Activated naive CD8-positive, alpha-beta T cell treated with anti-CD3 and anti-CD28 coated beads, Interleukin-2, amount 50 U/mL, for 16 hours (primary cell): Measurements from ENCODE around the gene SGTB.
"Not testable (repeated sequence)": the region's sequence is repeated elsewhere in the genome, so short reads cannot be mapped to it uniquely, and the experiment has no call there.

Experiments used
- DNase-seq: peaks from one replicate; pipeline ENCODE4 v3.0.0-alpha.2; 2020; ENCODE audit warnings: low read depth, low spot score

The SGTB gene

DNA sequence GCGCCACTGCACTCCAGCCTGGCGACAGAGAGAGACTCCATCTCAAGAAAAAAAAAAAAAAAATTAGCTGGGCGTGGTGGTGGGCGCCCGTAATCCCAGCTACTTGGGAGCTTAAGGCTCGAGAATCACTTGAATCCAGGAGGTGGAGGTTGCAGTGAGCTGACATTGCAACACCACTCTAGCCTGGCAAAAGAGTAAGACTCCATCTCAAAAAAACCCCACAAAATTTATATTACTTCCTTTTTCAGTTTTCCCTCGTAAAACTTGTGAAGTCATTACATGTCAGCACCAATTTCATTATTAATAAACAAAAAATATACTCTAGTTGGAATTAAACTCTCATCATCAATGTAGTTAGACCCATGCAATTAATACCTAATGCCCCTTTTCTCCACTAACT is 53.2 kb downstream of the SGTB start:
- DNase-seq = no peak

GRCh38 chr5:65663804-65664521 is 57.9 kb downstream of the SGTB start:
- no peak for DNase-seq

- no peak for DNase-seq
Measured at GRCh38 chr5:65654713-65655112, 67.2 kb downstream of the SGTB start.

- DNase-seq = no peak
Measured at GRCh38 chr5:65651144-65651543, 70.8 kb downstream of the SGTB start.

DNA sequence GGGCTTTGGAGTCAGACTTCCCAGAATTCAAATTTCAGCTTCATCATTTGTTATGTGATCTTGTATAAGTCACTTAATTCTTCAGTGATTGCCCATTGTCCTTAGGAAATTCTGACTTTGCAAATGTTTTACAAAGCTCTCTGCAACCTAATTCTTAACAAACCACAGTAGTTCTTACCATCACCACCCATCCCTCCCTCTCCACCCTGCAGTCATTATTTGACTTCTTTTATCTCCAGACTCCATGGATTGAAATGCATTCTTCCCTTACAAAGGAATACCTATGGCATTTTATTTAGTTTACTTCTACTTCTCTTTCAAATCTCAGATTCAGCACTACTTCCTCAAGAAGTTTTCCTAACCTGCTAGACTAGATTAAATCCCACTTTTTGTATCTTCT is 74.0 kb downstream of the SGTB start:
- no peak for DNase-seq

DNA sequence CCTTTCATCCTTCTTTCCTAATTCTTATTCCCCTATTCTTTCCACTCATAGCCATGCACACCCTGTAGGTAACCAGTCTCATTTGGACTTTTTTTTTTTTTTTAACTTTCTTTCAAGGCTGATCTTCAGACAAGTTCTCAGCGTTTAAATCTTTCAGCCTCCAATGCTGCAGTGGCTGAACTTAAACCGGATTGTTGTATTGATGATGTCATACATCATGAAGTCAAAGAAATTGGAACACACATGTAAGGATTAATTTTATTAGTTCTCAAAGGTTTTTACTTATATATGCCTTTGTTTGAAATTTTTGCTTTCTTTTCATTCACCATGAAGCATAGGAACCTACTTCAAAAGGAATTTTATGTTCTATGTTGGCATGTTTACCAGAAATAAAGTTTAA is 75.0 kb downstream of the SGTB start:
- no peak for DNase-seq

GRCh38 chr5:65640240-65640639 is 81.7 kb downstream of the SGTB start:
- DNase-seq = no peak

DNA sequence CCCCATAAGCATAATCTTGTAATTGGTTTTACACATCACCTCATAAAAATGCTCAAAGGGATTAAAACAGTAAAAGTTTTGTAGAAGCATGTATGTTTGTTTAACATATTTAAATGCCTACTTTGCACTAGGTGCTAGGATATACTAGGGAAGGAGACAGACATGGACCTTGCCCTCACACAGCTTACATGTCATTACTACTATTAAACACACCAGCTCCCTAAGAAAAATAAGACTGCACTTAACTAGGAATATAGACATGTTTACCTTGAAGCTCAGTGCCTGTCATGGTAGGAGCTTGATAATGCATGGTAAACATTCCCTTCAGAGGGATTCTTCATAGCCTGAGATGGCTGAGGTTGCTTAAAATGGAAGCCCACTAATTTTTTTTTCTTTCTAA is 90.9 kb downstream of the SGTB start:
- DNase-seq = no peak

DNA sequence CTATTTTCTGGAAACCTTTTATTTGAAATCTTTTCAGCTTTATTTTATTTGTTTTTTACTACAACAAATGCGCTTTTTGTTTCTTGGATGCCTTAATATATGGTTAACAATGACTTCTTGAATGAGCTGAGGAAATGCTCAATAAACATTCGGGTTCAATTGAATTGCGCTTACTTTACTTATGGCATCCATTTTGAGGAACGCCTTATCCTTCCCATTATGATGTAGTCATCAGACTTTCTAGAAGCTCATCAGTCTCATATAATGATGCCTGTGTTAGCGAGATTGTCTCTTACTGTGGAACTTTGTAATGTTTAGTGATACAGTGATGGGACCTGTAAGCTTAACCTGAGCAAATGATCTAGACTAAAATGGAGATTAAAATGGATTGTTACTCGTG is 96.2 kb downstream of the SGTB start:
- no peak for DNase-seq

DNA sequence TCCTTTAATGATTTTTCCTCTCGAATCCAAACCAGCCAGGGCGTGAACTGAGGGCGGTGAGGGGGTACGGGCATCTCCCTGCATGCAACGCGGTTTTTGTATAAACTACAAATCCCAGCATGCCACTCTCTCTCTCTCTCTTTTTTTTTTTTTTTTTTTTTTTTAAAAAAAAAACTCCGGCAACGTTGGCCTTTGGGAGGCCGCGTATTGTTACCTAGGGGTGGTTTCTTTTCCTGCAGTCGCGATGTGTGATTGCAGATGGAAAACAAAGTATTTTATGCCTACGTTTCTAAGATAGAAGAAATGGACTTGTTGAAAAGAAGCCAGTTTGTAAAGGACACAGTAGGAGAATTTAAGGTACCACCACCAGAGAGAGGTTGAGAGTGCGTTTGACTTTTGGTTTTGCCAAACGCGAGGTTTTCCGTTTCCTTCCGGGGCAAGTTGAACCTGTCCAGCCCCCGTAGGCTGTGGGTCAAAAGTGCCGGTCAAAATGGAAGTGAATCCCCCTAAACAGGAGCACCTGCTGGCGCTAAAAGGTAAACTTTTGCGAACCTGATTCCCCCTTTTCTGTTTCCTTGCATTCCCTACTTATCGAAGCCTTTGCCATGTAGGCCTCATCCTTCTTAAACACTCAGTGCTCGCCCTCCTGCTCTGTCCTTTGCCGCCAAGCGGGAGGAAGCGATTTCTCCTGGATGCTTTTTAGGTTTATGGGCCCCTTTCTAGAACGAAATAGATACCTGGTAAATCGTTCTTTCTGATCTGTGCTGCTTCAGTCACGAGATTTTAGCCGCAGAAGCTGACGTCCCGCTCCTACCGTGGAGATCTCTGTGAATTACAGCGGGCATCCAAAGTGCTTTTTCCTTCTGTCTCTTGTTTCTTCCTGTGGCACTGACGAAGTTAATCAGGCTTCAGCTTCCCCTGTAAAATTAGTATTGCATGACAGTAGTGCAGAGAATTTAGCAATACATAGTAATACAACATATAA is 97.0 kb downstream of the SGTB start, which contains the start of the genes SHLD3 and TRAPPC13:
Gene SHLD3, plus strand, starts transcription at position 457 of the 985 bp plus-strand sequence. CDS start 4,561 bp downstream, outside the sequence.
Gene TRAPPC13, plus strand, starts transcription at position 457 of the 985 bp plus-strand sequence. Its CDS starts 34 bp downstream, at position 491.
- peak; percentile 48 for DNase-seq

DNA sequence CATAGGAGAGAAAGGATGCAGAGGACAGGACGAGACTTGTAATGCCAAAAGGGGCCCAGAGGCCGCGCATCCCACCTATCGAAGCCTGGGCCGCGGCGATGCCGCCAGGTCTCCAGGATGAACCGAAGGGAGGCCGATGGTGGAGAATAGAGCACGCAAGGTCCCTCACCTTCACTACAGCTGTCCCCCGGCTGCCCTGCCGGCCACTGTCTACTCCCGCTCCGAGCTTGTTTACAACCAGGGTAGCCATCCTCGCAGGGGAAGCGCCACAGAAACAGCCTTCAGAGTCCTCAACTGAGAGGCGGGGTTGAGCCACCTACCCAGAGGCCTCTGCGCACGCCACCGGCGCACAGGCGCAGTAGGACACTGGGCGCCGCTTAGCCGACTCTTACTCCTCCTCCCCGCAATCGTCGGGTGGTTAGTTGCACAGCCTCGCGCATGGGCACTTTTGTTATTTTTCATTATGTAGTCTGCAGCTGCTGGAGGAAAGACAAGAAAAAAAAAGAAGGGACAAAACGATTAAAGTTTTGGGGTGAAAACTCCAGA is 97.8 kb downstream of the SGTB start, which contains the start of gene TRIM23:
Gene TRIM23, minus strand, starts transcription at position 309 of the 546 bp plus-strand sequence. Its CDS starts 59 bp downstream, at position 250.
- DNase-seq = peak; percentile 77

DNA sequence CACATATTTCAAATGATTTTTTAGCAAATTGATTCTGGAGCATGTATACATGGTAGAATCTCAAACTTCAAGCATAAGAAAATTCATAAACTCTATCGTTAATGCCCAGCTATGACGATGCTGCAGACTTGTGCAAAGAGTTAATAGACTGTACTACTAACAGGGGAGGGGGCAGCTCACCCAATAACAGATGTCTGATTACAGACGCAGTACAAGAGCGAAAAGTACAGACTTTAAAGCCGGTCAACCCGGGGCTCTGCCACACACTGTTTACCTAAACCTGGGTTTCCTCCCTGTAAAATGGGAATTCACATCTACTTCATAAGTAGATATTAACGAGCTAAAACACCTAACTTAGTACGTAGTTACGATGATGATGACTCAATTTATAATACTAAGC is 98.4 kb downstream of the SGTB start:
- DNase-seq = no peak

GRCh38 chr5:65621961-65622360 is 99.9 kb downstream of the SGTB start:
- not testable (repeated sequence) for DNase-seq

DNA sequence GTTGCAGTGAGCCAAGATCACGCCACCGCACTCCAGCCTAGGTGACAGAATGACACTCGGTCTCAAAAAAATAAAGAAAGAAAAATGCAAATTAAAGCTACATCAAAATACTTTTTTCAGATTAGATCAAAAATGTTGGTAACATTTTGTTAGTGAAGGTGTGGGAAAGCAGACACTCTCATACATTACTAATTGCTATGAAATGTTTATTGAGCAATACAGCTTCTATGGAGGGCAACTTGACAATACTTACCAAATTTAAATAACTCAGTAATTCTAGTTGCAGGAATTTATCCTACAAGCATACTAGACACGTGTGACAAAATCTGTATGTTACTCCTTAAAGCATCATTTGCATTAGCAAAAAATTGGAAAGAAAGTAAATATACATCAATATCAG is 101.9 kb downstream of the SGTB start:
- no peak for DNase-seq
